ENCODE measurements around the gene ATP2C1. TPM values are rescaled to one million over a fixed set of nuclear protein-coding genes. Genes with fewer than 3 reads are reported as not detected.

Gene ATP2C1
- total and polyA plus RNA-seq, 2 of the 13 experiments (the other 11 are each of a cell fraction or from before 2014, with no cell fraction given): 32.4 to 37.6 TPM

DNA sequence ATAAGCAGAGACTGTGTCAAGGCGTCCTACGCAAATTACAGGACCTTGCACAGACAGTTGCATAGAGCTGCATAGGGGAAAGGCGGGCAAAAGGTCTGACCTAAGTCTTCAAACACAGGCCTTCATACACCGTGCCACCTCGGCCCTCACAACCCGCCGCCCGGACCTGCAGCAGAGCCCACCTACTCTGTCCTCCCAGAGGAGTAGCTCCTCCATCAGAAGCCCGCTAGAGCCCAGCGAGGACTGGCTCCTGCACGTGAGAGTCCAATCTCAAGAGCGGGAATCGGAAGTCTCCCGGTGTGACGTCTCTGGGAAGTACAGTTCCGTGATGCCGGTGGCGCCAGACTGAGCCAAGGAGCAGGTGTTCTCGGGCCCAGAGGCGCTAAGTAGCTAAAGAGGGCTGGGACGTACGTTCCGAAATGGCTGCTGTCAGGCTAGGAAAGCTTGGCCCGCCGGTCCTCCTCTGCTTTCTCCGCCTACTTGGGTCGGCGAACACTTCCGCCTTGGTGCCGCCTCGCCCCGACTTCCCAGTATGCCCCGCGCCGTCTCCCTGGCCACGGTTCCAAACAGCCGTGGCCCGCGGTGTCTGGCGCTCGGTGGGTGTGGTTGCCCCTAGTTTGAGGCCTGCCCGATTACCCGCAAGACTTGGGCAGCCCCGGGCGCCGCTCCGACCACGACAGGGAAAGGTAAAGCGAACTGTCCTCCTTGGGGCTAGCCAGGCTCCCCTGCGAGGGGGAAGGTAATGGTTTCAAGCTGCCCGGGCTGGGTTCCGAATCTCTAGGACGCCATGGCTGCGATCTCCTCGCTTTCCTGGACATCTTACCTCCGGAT is 132.7 kb downstream of the ATP2C1 start, which contains the start of the genes ASTE1 and NEK11 (continued):
- TF ChIP-seq, protein P1, sequence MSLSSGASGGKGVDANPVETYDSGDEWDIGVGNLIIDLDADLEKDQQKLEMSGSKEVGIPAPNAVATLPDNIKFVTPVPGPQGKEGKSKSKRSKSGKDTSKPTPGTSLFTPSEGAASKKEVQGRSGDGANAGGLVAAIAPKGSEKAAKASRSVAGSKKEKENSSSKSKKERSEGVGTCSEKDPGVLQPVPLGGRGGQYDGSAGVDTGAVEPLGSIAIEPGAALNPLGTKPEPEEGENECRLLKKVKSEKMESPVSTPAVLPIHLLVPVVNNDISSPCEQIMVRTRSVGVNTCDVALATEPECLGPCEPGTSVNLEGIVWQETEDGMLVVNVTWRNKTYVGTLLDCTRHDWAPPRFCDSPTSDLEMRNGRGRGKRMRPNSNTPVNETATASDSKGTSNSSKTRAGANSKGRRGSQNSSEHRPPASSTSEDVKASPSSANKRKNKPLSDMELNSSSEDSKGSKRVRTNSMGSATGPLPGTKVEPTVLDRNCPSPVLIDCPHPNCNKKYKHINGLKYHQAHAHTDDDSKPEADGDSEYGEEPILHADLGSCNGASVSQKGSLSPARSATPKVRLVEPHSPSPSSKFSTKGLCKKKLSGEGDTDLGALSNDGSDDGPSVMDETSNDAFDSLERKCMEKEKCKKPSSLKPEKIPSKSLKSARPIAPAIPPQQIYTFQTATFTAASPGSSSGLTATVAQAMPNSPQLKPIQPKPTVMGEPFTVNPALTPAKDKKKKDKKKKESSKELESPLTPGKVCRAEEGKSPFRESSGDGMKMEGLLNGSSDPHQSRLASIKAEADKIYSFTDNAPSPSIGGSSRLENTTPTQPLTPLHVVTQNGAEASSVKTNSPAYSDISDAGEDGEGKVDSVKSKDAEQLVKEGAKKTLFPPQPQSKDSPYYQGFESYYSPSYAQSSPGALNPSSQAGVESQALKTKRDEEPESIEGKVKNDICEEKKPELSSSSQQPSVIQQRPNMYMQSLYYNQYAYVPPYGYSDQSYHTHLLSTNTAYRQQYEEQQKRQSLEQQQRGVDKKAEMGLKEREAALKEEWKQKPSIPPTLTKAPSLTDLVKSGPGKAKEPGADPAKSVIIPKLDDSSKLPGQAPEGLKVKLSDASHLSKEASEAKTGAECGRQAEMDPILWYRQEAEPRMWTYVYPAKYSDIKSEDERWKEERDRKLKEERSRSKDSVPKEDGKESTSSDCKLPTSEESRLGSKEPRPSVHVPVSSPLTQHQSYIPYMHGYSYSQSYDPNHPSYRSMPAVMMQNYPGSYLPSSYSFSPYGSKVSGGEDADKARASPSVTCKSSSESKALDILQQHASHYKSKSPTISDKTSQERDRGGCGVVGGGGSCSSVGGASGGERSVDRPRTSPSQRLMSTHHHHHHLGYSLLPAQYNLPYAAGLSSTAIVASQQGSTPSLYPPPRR (CRISPR knock-in tag; IDR thresholded peaks at IDR 0.05; ENCODE audit: borderline replicate concordance): peak; percentile 42; the same call in 1 of the 2 replicates
- peak; percentile 74; the same call in 1 of the 2 replicates for TF ChIP-seq HOXA3 (CRISPR knock-in tag; IDR thresholded peaks at IDR 0.05)
- peak; percentile 92 for TF ChIP-seq ZNF263 (CRISPR knock-in tag; IDR thresholded peaks at IDR 0.05)
- TF ChIP-seq ZNF776 (CRISPR knock-in tag; IDR thresholded peaks at IDR 0.05): peak; percentile 42; the same call in 1 of the 2 replicates
- TF ChIP-seq, protein P2, sequence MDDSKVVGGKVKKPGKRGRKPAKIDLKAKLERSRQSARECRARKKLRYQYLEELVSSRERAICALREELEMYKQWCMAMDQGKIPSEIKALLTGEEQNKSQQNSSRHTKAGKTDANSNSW (CRISPR knock-in tag; IDR thresholded peaks at IDR 0.05; ENCODE audit: borderline replicate concordance): no peak
- TF ChIP-seq, protein P3, sequence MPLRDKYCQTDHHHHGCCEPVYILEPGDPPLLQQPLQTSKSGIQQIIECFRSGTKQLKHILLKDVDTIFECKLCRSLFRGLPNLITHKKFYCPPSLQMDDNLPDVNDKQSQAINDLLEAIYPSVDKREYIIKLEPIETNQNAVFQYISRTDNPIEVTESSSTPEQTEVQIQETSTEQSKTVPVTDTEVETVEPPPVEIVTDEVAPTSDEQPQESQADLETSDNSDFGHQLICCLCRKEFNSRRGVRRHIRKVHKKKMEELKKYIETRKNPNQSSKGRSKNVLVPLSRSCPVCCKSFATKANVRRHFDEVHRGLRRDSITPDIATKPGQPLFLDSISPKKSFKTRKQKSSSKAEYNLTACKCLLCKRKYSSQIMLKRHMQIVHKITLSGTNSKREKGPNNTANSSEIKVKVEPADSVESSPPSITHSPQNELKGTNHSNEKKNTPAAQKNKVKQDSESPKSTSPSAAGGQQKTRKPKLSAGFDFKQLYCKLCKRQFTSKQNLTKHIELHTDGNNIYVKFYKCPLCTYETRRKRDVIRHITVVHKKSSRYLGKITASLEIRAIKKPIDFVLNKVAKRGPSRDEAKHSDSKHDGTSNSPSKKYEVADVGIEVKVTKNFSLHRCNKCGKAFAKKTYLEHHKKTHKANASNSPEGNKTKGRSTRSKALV (CRISPR knock-in tag; IDR thresholded peaks at IDR 0.05): no peak
- no peak for TF ChIP-seq TEAD3 (CRISPR knock-in tag; optimal IDR thresholded peaks at IDR 0.05; ENCODE audit: borderline replicate concordance)
- no peak for TF ChIP-seq ZNF652 (CRISPR knock-in tag; IDR thresholded peaks at IDR 0.05; ENCODE audit: borderline replicate concordance, low read depth)
- no peak; the same call in 1 of the 2 replicates for TF ChIP-seq ZNF724P (CRISPR knock-in tag; IDR thresholded peaks at IDR 0.05; ENCODE audit: borderline replicate concordance)
- TF ChIP-seq RARA (CRISPR knock-in tag; IDR thresholded peaks at IDR 0.05): peak; percentile 32; the same call in 1 of the 2 replicates
- peak; percentile 61 for TF ChIP-seq GABPA (IDR thresholded peaks at IDR 0.05; ENCODE audit: low read depth, low read length)
- TF ChIP-seq GABPA (CRISPR knock-in tag; IDR thresholded peaks at IDR 0.05; ENCODE audit: low read depth): peak; percentile 88
- TF ChIP-seq MIER3 (CRISPR knock-in tag; IDR thresholded peaks at IDR 0.05; ENCODE audit: borderline replicate concordance): peak; percentile 54; the same call in 1 of the 2 replicates
- TF ChIP-seq DPF2 (CRISPR knock-in tag; IDR thresholded peaks at IDR 0.05; ENCODE audit: borderline replicate concordance, low read depth): no peak
- TF ChIP-seq MED13 (CRISPR knock-in tag; IDR thresholded peaks at IDR 0.05): no peak
- TF ChIP-seq, protein P4, sequence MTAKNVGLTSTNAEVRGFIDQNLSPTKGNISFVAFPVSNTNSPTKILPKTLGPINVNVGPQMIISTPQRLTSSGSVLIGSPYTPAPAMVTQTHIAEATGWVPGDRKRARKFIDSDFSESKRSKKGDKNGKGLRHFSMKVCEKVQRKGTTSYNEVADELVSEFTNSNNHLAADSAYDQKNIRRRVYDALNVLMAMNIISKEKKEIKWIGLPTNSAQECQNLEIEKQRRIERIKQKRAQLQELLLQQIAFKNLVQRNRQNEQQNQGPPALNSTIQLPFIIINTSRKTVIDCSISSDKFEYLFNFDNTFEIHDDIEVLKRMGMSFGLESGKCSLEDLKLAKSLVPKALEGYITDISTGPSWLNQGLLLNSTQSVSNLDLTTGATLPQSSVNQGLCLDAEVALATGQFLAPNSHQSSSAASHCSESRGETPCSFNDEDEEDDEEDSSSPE (CRISPR knock-in tag; IDR thresholded peaks at IDR 0.05): peak; percentile 77
- TF ChIP-seq, protein P5, sequence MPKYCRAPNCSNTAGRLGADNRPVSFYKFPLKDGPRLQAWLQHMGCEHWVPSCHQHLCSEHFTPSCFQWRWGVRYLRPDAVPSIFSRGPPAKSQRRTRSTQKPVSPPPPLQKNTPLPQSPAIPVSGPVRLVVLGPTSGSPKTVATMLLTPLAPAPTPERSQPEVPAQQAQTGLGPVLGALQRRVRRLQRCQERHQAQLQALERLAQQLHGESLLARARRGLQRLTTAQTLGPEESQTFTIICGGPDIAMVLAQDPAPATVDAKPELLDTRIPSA (CRISPR knock-in tag; IDR thresholded peaks at IDR 0.05; ENCODE audit: borderline replicate concordance): 0 out of 2 replicates have a peak, but pooled peaks have one; percentile 18
- no peak for TF ChIP-seq ZSCAN30 (CRISPR knock-in tag; IDR thresholded peaks at IDR 0.05)
- peak; percentile 73; the same call in 1 of the 2 replicates for TF ChIP-seq ZNF607 (CRISPR knock-in tag; IDR thresholded peaks at IDR 0.05; ENCODE audit: borderline replicate concordance)
- 0 out of 2 replicates have a peak, but pooled peaks have one; percentile 49 for TF ChIP-seq ZMAT3 (CRISPR knock-in tag; conservative IDR thresholded peaks at IDR 0.05)

Measured in HepG2 (cell line).